Measurements from ENCODE around the gene CD74. TPM values are rescaled to one million over a fixed set of nuclear protein-coding genes. Genes with fewer than 3 reads are reported as not detected.

Gene CD74
- total RNA-seq, 2 donors from 2014 or later = 425 to 612 TPM

GRCh38 chr5:150406103-150406722 is 6.5 kb downstream of the CD74 start:
- 95% methylated on average over 4 of the region's 4 CpGs for WGBS
- TF ChIP-seq POLR2AphosphoS5 (IDR thresholded peaks at IDR 0.05) = no peak
- TF ChIP-seq CTCF (IDR thresholded peaks at IDR 0.05) = no peak
- TF ChIP-seq POLR2A (IDR thresholded peaks at IDR 0.05) = no peak
- intact Hi-C loops (cut with DNase I) = no loop called here

GRCh38 chr5:150404941-150405816 is 7.5 kb downstream of the CD74 start:
- H3K4me3 ChIP-seq = no peak overlapping the region
- H3K36me3 ChIP-seq = no peaks in the 10 kb centered on the region
- 79% methylated on average over 9 of the region's 9 CpGs for WGBS
- H3K4me1 ChIP-seq (replicated peaks) = peaks cover 2% of the 10 kb centered on the region
- no peak for DNase-seq (ENCODE audit: low spot score)
- intact Hi-C loops (cut with DNase I) = no loop called here
- H3K27me3 ChIP-seq (replicated peaks; ENCODE audit: insufficient read depth) = no peaks in the 10 kb centered on the region
- TF ChIP-seq CTCF (IDR thresholded peaks at IDR 0.05) (no peak), POLR2A (IDR thresholded peaks at IDR 0.05) (no peak), POLR2AphosphoS5 (IDR thresholded peaks at IDR 0.05) (no peak)
- no peaks in the 10 kb centered on the region for H3K9me3 ChIP-seq
- H3K27ac ChIP-seq = no peak overlapping the region

More at GRCh38 chr5:150406103-150406722, 6.5 kb downstream of the CD74 start:
- Histone ChIP-seq H3K27me3 (replicated peaks; ENCODE audit: insufficient read depth) (no peaks in the 10 kb centered on the region), H3K27ac (no peak overlapping the region), H3K9me3 (no peaks in the 10 kb centered on the region), H3K4me1 (replicated peaks) (peaks cover 2% of the 10 kb centered on the region), H3K36me3 (no peaks in the 10 kb centered on the region), H3K4me3 (no peak overlapping the region)
- no peak for DNase-seq (ENCODE audit: low spot score)

- intact Hi-C loops (cut with DNase I) = no loop called here
- no peaks in the 10 kb centered on the region for H3K27me3 ChIP-seq (replicated peaks; ENCODE audit: insufficient read depth)
- H3K9me3 ChIP-seq = no peaks in the 10 kb centered on the region
- DNase-seq (ENCODE audit: low spot score) = no peak
- no peak overlapping the region for H3K27ac ChIP-seq
- no peaks in the 10 kb centered on the region for H3K4me1 ChIP-seq (replicated peaks)
- WGBS = 88% methylated on average over 10 of the region's 10 CpGs
- TF ChIP-seq POLR2AphosphoS5 (IDR thresholded peaks at IDR 0.05) (no peak), CTCF (IDR thresholded peaks at IDR 0.05) (no peak), POLR2A (IDR thresholded peaks at IDR 0.05) (no peak)
- H3K4me3 ChIP-seq = no peak overlapping the region
- H3K36me3 ChIP-seq = no peaks in the 10 kb centered on the region
Measured at GRCh38 chr5:150404535-150404934, 8.2 kb downstream of the CD74 start.

- 94% methylated on average over 5 of the region's 5 CpGs for WGBS
- Histone ChIP-seq H3K27ac (no peak overlapping the region), H3K9me3 (no peaks in the 10 kb centered on the region), H3K4me1 (replicated peaks) (no peaks in the 10 kb centered on the region), H3K36me3 (peaks cover 0 to under 1% of the 10 kb centered on the region in 2 donors), H3K27me3 (replicated peaks; ENCODE audit: insufficient read depth) (no peaks in the 10 kb centered on the region), H3K4me3 (no peak overlapping the region)
- TF ChIP-seq CTCF (IDR thresholded peaks at IDR 0.05) = no peak
- intact Hi-C loops (cut with DNase I) = no loop called here
- no peak for DNase-seq (ENCODE audit: low spot score)
Measured at GRCh38 chr5:150404121-150404520, 8.6 kb downstream of the CD74 start.

All from prostate gland (tissue), 2 donors.